ENCODE data around the gene FNDC5. TPM values are rescaled to one million over a fixed set of nuclear protein-coding genes. Genes with fewer than 3 reads are reported as not detected.
A peak's percentile ranks its signal among the peaks of the same experiment; 100 is the strongest.

The FNDC5 gene
- total and polyA plus RNA-seq, 10 of the 15 experiments (the other 5 are each of a cell fraction or from before 2014, with no cell fraction given), result 0.01 to 0.29 (median 0.19) TPM; not detected in 4

DNA sequence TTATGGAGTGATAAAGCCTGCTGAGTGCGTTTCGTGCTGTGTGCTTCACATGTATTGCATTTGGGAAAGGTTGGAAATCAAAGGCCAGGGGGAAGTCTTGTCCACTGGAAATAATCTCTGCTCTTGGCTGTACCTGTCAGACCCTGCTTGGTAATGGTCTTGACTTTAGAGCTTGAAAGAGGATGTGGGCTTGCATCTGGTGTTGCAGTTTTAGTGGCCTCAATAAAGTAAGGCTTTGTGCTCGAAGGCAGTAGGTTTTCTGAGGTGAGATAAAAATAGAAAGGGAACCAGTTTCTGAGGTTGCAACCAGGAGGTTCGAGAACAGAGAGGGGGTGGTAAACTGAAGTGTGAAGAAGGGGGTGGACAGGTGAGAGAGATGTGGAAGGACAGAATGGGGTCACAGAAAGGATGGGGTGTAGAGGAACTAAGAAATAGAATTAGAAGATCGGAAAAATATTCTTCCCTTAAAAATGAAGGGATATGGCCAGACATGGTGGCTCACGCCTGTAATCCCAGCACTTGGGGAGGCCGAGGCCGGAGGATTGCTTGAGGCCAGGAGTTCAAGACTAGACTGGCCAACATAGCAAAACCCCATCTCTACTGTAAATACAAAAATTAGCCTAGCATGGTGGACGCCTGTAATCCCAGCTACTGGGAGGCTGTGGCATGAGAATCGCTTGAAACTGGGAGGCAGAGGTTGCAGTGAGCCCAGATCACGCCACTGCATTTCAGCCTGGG, 51.7 kb downstream of the FNDC5 start (continued):
- TF ChIP-seq ZNF384 (IDR thresholded peaks at IDR 0.05; ENCODE audit: borderline replicate concordance, low read depth, low read length) (no peak), POLR2AphosphoS5 (IDR thresholded peaks at IDR 0.05; ENCODE audit: low read length) (peak; percentile 97), WRNIP1 (IDR thresholded peaks at IDR 0.05; ENCODE audit: borderline replicate concordance, low read depth, low read length) (no peak), MYB (IDR thresholded peaks at IDR 0.05; ENCODE audit: borderline replicate concordance, low read depth, low read length) (no peak), ZNF217 (IDR thresholded peaks at IDR 0.05) (peak; percentile 51; the same call in 1 of the 2 replicates), NBN (IDR thresholded peaks at IDR 0.05) (peak; percentile 99), RFX5 (IDR thresholded peaks at IDR 0.05; ENCODE audit: low read depth, low read length) (no peak), SRF (IDR thresholded peaks at IDR 0.05; ENCODE audit: low read depth in 2 of 2, low read length in 2 of 2) (no peak), NFYB (IDR thresholded peaks at IDR 0.05; ENCODE audit: insufficient read depth, low read depth, low read length) (no peak), HDAC6 (IDR thresholded peaks at IDR 0.05; ENCODE audit: unreplicated experiment) (no peak), NR2F1 (conservative IDR thresholded peaks at IDR 0.05) (peak; percentile 87), FOXK2 (IDR thresholded peaks at IDR 0.05) (no peak)
- TF ChIP-seq, protein P1, sequence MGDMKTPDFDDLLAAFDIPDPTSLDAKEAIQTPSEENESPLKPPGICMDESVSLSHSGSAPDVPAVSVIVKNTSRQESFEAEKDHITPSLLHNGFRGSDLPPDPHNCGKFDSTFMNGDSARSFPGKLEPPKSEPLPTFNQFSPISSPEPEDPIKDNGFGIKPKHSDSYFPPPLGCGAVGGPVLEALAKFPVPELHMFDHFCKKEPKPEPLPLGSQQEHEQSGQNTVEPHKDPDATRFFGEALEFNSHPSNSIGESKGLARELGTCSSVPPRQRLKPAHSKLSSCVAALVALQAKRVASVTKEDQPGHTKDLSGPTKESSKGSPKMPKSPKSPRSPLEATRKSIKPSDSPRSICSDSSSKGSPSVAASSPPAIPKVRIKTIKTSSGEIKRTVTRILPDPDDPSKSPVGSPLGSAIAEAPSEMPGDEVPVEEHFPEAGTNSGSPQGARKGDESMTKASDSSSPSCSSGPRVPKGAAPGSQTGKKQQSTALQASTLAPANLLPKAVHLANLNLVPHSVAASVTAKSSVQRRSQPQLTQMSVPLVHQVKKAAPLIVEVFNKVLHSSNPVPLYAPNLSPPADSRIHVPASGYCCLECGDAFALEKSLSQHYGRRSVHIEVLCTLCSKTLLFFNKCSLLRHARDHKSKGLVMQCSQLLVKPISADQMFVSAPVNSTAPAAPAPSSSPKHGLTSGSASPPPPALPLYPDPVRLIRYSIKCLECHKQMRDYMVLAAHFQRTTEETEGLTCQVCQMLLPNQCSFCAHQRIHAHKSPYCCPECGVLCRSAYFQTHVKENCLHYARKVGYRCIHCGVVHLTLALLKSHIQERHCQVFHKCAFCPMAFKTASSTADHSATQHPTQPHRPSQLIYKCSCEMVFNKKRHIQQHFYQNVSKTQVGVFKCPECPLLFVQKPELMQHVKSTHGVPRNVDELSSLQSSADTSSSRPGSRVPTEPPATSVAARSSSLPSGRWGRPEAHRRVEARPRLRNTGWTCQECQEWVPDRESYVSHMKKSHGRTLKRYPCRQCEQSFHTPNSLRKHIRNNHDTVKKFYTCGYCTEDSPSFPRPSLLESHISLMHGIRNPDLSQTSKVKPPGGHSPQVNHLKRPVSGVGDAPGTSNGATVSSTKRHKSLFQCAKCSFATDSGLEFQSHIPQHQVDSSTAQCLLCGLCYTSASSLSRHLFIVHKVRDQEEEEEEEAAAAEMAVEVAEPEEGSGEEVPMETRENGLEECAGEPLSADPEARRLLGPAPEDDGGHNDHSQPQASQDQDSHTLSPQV (IDR thresholded peaks at IDR 0.05), result no peak
- TF ChIP-seq, protein P2, sequence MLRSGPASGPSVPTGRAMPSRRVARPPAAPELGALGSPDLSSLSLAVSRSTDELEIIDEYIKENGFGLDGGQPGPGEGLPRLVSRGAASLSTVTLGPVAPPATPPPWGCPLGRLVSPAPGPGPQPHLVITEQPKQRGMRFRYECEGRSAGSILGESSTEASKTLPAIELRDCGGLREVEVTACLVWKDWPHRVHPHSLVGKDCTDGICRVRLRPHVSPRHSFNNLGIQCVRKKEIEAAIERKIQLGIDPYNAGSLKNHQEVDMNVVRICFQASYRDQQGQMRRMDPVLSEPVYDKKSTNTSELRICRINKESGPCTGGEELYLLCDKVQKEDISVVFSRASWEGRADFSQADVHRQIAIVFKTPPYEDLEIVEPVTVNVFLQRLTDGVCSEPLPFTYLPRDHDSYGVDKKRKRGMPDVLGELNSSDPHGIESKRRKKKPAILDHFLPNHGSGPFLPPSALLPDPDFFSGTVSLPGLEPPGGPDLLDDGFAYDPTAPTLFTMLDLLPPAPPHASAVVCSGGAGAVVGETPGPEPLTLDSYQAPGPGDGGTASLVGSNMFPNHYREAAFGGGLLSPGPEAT (IDR thresholded peaks at IDR 0.05; ENCODE audit: low read depth), result peak; percentile 89
- TF ChIP-seq, protein P3, sequence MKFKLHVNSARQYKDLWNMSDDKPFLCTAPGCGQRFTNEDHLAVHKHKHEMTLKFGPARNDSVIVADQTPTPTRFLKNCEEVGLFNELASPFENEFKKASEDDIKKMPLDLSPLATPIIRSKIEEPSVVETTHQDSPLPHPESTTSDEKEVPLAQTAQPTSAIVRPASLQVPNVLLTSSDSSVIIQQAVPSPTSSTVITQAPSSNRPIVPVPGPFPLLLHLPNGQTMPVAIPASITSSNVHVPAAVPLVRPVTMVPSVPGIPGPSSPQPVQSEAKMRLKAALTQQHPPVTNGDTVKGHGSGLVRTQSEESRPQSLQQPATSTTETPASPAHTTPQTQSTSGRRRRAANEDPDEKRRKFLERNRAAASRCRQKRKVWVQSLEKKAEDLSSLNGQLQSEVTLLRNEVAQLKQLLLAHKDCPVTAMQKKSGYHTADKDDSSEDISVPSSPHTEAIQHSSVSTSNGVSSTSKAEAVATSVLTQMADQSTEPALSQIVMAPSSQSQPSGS (IDR thresholded peaks at IDR 0.05; ENCODE audit: low read length), result peak; percentile 84
- TF ChIP-seq, protein P4, sequence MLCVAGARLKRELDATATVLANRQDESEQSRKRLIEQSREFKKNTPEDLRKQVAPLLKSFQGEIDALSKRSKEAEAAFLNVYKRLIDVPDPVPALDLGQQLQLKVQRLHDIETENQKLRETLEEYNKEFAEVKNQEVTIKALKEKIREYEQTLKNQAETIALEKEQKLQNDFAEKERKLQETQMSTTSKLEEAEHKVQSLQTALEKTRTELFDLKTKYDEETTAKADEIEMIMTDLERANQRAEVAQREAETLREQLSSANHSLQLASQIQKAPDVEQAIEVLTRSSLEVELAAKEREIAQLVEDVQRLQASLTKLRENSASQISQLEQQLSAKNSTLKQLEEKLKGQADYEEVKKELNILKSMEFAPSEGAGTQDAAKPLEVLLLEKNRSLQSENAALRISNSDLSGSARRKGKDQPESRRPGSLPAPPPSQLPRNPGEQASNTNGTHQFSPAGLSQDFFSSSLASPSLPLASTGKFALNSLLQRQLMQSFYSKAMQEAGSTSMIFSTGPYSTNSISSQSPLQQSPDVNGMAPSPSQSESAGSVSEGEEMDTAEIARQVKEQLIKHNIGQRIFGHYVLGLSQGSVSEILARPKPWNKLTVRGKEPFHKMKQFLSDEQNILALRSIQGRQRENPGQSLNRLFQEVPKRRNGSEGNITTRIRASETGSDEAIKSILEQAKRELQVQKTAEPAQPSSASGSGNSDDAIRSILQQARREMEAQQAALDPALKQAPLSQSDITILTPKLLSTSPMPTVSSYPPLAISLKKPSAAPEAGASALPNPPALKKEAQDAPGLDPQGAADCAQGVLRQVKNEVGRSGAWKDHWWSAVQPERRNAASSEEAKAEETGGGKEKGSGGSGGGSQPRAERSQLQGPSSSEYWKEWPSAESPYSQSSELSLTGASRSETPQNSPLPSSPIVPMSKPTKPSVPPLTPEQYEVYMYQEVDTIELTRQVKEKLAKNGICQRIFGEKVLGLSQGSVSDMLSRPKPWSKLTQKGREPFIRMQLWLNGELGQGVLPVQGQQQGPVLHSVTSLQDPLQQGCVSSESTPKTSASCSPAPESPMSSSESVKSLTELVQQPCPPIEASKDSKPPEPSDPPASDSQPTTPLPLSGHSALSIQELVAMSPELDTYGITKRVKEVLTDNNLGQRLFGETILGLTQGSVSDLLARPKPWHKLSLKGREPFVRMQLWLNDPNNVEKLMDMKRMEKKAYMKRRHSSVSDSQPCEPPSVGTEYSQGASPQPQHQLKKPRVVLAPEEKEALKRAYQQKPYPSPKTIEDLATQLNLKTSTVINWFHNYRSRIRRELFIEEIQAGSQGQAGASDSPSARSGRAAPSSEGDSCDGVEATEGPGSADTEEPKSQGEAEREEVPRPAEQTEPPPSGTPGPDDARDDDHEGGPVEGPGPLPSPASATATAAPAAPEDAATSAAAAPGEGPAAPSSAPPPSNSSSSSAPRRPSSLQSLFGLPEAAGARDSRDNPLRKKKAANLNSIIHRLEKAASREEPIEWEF (IDR thresholded peaks at IDR 0.05; ENCODE audit: insufficient replicate concordance, low read depth, low read length), result no peak

Data from GM12878 (cell line).